Stimulated activated CD8-positive, alpha-beta memory T cell treated with anti-CD3 and anti-CD28 coated beads, Interleukin-2, amount 100 ng/mL, for 1 hour (primary cell): ENCODE data around the gene XPR1.

ENCODE experiments used
- DNase-seq, 2 donors: peaks; one replicate each; pipeline ENCODE4 v3.0.0-alpha.2; 2020; ENCODE audit warnings: low read depth in 2 of 2

Gene XPR1

GRCh38 chr1:180889325-180889724 is 257.5 kb downstream of the XPR1 start:
- no peak for DNase-seq

- DNase-seq = no peak
Measured at GRCh38 chr1:180892272-180892671, 260.4 kb downstream of the XPR1 start.

- no peak for DNase-seq
Measured at GRCh38 chr1:180892675-180893074, 260.9 kb downstream of the XPR1 start.

GRCh38 chr1:180893614-180894013 is 261.8 kb downstream of the XPR1 start:
- DNase-seq = no peak

GRCh38 chr1:180896161-180896560 is 264.3 kb downstream of the XPR1 start:
- no peak for DNase-seq

GRCh38 chr1:180898441-180899219 is 266.8 kb downstream of the XPR1 start:
- no peak for DNase-seq

- no peak for DNase-seq
Measured at GRCh38 chr1:180899262-180899661, 267.4 kb downstream of the XPR1 start.

- DNase-seq = no peak
Measured at GRCh38 chr1:180901076-180901990, 269.5 kb downstream of the XPR1 start.

GRCh38 chr1:180902541-180902940 is 270.7 kb downstream of the XPR1 start:
- DNase-seq = no peak

- DNase-seq = no peak
Measured at GRCh38 chr1:180905927-180906326, 274.1 kb downstream of the XPR1 start.

- DNase-seq = no peak
Measured at GRCh38 chr1:180906511-180906910, 274.7 kb downstream of the XPR1 start.

- no peak for DNase-seq
Measured at GRCh38 chr1:180907313-180908055, 275.7 kb downstream of the XPR1 start.

GRCh38 chr1:180908074-180908765 is 276.4 kb downstream of the XPR1 start:
- no peak for DNase-seq

GRCh38 chr1:180909005-180909414 is 277.2 kb downstream of the XPR1 start:
- DNase-seq = no peak

- DNase-seq = no peak
Measured at GRCh38 chr1:180909462-180909976, 277.7 kb downstream of the XPR1 start.

- DNase-seq = no peak
Measured at GRCh38 chr1:180911640-180912191, 279.9 kb downstream of the XPR1 start.

- DNase-seq = no peak
Measured at GRCh38 chr1:180912211-180912800, 280.5 kb downstream of the XPR1 start.

GRCh38 chr1:180912801-180913565 is 281.2 kb downstream of the XPR1 start, which contains the start of gene KIAA1614:
Gene KIAA1614, plus strand, starts transcription at chr1:180912897. Its CDS starts 347 bp downstream, at chr1:180913244.
- no peak for DNase-seq

- no peak for DNase-seq
Measured at GRCh38 chr1:180915426-180915965, 283.7 kb downstream of the XPR1 start.
